Ascending aorta (tissue), 2 donors: Measurements from ENCODE around the gene KCNG2. TPM values are rescaled to one million over a fixed set of nuclear protein-coding genes. Genes with fewer than 3 reads are reported as not detected.
"Not testable (repeated sequence)": the region's sequence is repeated elsewhere in the genome, so short reads cannot be mapped to it uniquely, and the experiment has no call there.

Source experiments
- DNase-seq, 2 donors: peaks; one replicate each; pipeline ENCODE4 v3.0.0-alpha.2; 2019; ENCODE audit warnings: low spot score in 2 of 2
- H3K27ac ChIP-seq, 2 donors: fragments of 200-600 bp; sonication (generic); one replicate each; pipeline ENCODE4 v1.5.1; 2016 to 2017; ENCODE audit warnings: mild to moderate bottlenecking in 1 of 2
- H3K27me3 ChIP-seq: fragments of 200-600 bp; sonication (generic); one replicate; pipeline ENCODE4 v1.5.1; 2017
- H3K36me3 ChIP-seq, 2 donors: fragments of 200-600 bp; sonication (generic); one replicate each; pipeline ENCODE4 v1.5.1; 2016
- H3K4me1 ChIP-seq, 2 donors: fragments of 200-600 bp; sonication (generic); one replicate each; pipeline ENCODE4 v1.5.1; 2016 to 2017; ENCODE audit warnings: mild to moderate bottlenecking in 1 of 2
- H3K4me3 ChIP-seq, 2 donors: fragments of 200-600 bp; sonication (generic); one replicate each; pipeline ENCODE4 v1.5.1; 2016 to 2017; ENCODE audit warnings: mild to moderate bottlenecking in 1 of 2
- H3K9me3 ChIP-seq, 2 donors: fragments of 200-600 bp; sonication (generic); one replicate each; pipeline ENCODE4 v1.5.1; 2016
- CTCF ChIP-seq, 3 experiments: fragments of 200-600 bp in 2 of 3; fragments of 450-650 bp in 1 of 3; sonication (generic) in 2 of 3; IDR thresholded peaks; one replicate each; pipeline ENCODE4 v1.5.1; 2016 to 2019; ENCODE audit warnings: antibody characterized with exemption in 3 of 3, mild to moderate bottlenecking in 1 of 3, moderate library complexity in 1 of 3
- intact Hi-C: fragments of 100-400 bp; cut with DNase I; formaldehyde crosslinking; loops from one replicate; pipeline ENCODE4 v1.15.1; 2023
- total RNA-seq: library from RNA; depleted of rRNA; stranded (reverse); fragments of >200 nt; gene quantifications from one replicate; pipeline ENCODE4 v1.1.0, GENCODE V29; 2016

KCNG2 gene
- total RNA-seq, 1 donor from 2014 or later, result not detected

- intact Hi-C loops, result no loop called here
- Histone ChIP-seq H3K27me3 (no peaks in the 10 kb centered on the region), H3K27ac (no peak overlapping the region), H3K4me1 (no peaks in the 10 kb centered on the region), H3K9me3 (no peaks in the 10 kb centered on the region), H3K4me3 (no peak overlapping the region), H3K36me3 (no peaks in the 10 kb centered on the region)
- DNase-seq, result no peak
- no peak for TF ChIP-seq CTCF (IDR thresholded peaks at IDR 0.05)
These were observed 77.1 kb downstream of the KCNG2 start for GRCh38 chr18:79874553-79875530.

GRCh38 chr18:79875531-79875919, 77.8 kb downstream of the KCNG2 start:
- intact Hi-C loops, result no loop called here
- Histone ChIP-seq H3K27me3 (no peaks in the 10 kb centered on the region), H3K27ac (no peak overlapping the region), H3K9me3 (no peaks in the 10 kb centered on the region), H3K36me3 (no peaks in the 10 kb centered on the region), H3K4me3 (no peak overlapping the region), H3K4me1 (no peaks in the 10 kb centered on the region)
- DNase-seq, result no peak
- TF ChIP-seq CTCF (IDR thresholded peaks at IDR 0.05), result no peak

GRCh38 chr18:79875931-79876461, 78.3 kb downstream of the KCNG2 start:
- TF ChIP-seq CTCF (IDR thresholded peaks at IDR 0.05), result no peak
- intact Hi-C loops, result no loop called here
- no peaks in the 10 kb centered on the region for H3K36me3 ChIP-seq
- no peaks in the 10 kb centered on the region for H3K9me3 ChIP-seq
- no peak overlapping the region for H3K27ac ChIP-seq
- H3K4me1 ChIP-seq, result no peaks in the 10 kb centered on the region
- no peaks in the 10 kb centered on the region for H3K27me3 ChIP-seq
- H3K4me3 ChIP-seq, result no peak overlapping the region
- no peak for DNase-seq

- Histone ChIP-seq H3K36me3 (no peaks in the 10 kb centered on the region), H3K27me3 (no peaks in the 10 kb centered on the region), H3K4me3 (no peak overlapping the region), H3K4me1 (no peaks in the 10 kb centered on the region), H3K27ac (no peak overlapping the region), H3K9me3 (no peaks in the 10 kb centered on the region)
- TF ChIP-seq CTCF (IDR thresholded peaks at IDR 0.05), result no peak
- intact Hi-C loops, result no loop called here
- peak in 1 of 2 donors; percentile 31 for DNase-seq
These were observed 78.8 kb downstream of the KCNG2 start for GRCh38 chr18:79876497-79876896.

GRCh38 chr18:79877163-79878091, 79.7 kb downstream of the KCNG2 start:
- intact Hi-C loops, result no loop called here
- H3K27ac ChIP-seq, result no peak overlapping the region
- H3K4me1 ChIP-seq, result no peaks in the 10 kb centered on the region
- TF ChIP-seq CTCF (IDR thresholded peaks at IDR 0.05), result no peak
- no peaks in the 10 kb centered on the region for H3K9me3 ChIP-seq
- H3K4me3 ChIP-seq, result no peak overlapping the region
- no peaks in the 10 kb centered on the region for H3K36me3 ChIP-seq
- no peaks in the 10 kb centered on the region for H3K27me3 ChIP-seq
- peak in 1 of 2 donors; percentile 38 for DNase-seq

GRCh38 chr18:79878246-79878645, 80.5 kb downstream of the KCNG2 start:
- H3K27me3 ChIP-seq, intact Hi-C loops, H3K9me3 ChIP-seq, H3K4me1 ChIP-seq, DNase-seq, H3K36me3 ChIP-seq, H3K27ac ChIP-seq, H3K4me3 ChIP-seq: not testable (repeated sequence)
